Esophagus squamous epithelium (tissue), 5 donors: ENCODE measurements around the gene CTXND1. TPM values are rescaled to one million over a fixed set of nuclear protein-coding genes. Genes with fewer than 3 reads are reported as not detected.

Experiments
- DNase-seq: peaks from one replicate; lab custom pipeline; 2025; lab: John Stamatoyannopoulos, UW
- H3K27ac ChIP-seq, 4 donors: fragments of 200-600 bp; sonication (generic); one replicate each; pipeline ENCODE4 v1.5.1; 2016 to 2019; ENCODE audit warnings: mild to moderate bottlenecking in 1 of 4
- H3K27me3 ChIP-seq, 4 donors: fragments of 200-600 bp; sonication (generic); 1 replicate in 3 of 4; 2 replicates in 1 of 4; pipeline versions ENCODE4 v1.5.1 to v1.6.0; 2017 to 2021; ENCODE audit warnings: antibody characterized with exemption in 1 of 4
- H3K36me3 ChIP-seq, 3 donors: fragments of 200-600 bp; sonication (generic); one replicate each; pipeline ENCODE4 v1.5.1; 2016 to 2019
- H3K4me1 ChIP-seq, 3 donors: fragments of 200-600 bp; sonication (generic); one replicate each; pipeline ENCODE4 v1.5.1; 2017 to 2019
- H3K4me3 ChIP-seq, 4 donors: fragments of 200-600 bp; sonication (generic); 1 replicate in 3 of 4; 2 replicates in 1 of 4; pipeline ENCODE4 v1.5.1; 2016 to 2019; ENCODE audit warnings: mild to moderate bottlenecking in 2 of 4, moderate library complexity in 1 of 4
- H3K9me3 ChIP-seq, 3 donors: fragments of 200-600 bp; sonication (generic); one replicate each; pipeline ENCODE4 v1.5.1; 2016 to 2019
- POLR2A ChIP-seq, 4 donors: fragments of 450-650 bp; IDR thresholded peaks; one replicate each; pipeline ENCODE4 v1.6.1; 2017; ENCODE audit warnings: antibody characterized with exemption in 4 of 4, mild to moderate bottlenecking in 4 of 4, moderate library complexity in 3 of 4
- WGBS, 2 donors: methylation state at CpG; one replicate each; pipeline ENCODE4 v1.1.5; 2018; 5-methylcytosine and 5-hydroxymethylcytosine counted together
- intact Hi-C: fragments of 100-400 bp; cut with DNase I; formaldehyde crosslinking; loops from one replicate; pipeline ENCODE4 v1.15.0; 2022
- total RNA-seq, 4 donors: library from RNA; depleted of rRNA; stranded (reverse); fragments of >200 nt; gene quantifications; one replicate each; pipeline ENCODE4 v1.1.0, GENCODE V29; 2016
- TF ChIP-seq, protein P1 (sequence below), 6 experiments: fragments of 450-650 bp in 4 of 6; fragments of 200-600 bp in 2 of 6; sonication (generic) in 2 of 6; IDR thresholded peaks; one replicate each; pipeline ENCODE4 v1.5.1; 2016 to 2019; ENCODE audit warnings: antibody characterized with exemption in 6 of 6, mild to moderate bottlenecking in 4 of 6, moderate library complexity in 4 of 6
- donor health status: DM: yes; HTN: yes; CAD: no.

CTXND1 gene
- total RNA-seq, 4 donors from 2014 or later = not detected

DNA sequence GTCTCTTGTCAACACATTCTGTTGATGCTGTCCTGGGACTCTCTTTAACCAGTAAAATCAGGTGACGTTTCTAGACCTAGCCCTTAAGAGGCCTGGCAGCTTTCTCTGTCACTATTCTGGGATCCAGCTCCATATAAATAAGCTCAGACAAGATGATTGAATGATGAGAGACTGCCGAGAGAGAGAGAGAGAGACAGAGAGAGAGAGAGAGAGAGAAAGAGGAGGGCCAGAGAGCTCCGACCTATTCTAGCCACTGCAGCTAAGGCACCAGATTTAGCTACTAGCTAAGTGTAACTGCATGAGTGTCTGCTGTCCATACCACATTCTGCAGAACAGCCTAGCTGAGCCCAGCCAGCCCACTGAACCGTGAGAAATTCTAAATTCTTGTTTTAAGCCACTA is 36.1 kb upstream of the CTXND1 start:
- WGBS, 2 donors = 54 to 71% methylated on average over 3 to 4 of the region's 4 CpGs

DNA sequence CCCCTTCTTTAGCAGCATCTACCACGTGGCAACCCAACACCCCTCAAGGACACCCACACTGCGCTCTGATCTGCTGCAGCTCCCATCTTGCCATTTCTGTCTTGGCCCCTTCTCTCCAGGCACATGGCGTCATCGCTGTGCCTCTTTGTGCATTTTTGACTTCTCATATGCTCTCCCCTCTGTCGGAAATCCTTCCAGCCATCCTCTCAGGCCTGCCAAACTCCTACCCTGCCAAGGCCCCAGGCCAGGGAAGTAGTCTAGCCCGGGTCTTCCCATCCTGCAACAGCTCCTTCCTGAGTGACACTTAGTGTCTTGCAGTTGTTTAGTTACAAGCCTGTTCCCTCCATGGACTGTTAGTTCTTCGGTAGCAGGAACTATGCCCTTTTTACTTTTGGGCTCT is 34.0 kb upstream of the CTXND1 start:
- DNase-seq = no peak
- intact Hi-C loops = no loop called here
- TF ChIP-seq, protein P1, sequence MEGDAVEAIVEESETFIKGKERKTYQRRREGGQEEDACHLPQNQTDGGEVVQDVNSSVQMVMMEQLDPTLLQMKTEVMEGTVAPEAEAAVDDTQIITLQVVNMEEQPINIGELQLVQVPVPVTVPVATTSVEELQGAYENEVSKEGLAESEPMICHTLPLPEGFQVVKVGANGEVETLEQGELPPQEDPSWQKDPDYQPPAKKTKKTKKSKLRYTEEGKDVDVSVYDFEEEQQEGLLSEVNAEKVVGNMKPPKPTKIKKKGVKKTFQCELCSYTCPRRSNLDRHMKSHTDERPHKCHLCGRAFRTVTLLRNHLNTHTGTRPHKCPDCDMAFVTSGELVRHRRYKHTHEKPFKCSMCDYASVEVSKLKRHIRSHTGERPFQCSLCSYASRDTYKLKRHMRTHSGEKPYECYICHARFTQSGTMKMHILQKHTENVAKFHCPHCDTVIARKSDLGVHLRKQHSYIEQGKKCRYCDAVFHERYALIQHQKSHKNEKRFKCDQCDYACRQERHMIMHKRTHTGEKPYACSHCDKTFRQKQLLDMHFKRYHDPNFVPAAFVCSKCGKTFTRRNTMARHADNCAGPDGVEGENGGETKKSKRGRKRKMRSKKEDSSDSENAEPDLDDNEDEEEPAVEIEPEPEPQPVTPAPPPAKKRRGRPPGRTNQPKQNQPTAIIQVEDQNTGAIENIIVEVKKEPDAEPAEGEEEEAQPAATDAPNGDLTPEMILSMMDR (IDR thresholded peaks at IDR 0.05) = no peak
- no peak for TF ChIP-seq POLR2A (IDR thresholded peaks at IDR 0.05)
- no peak overlapping the region for H3K4me3 ChIP-seq
- H3K27ac ChIP-seq = no peak overlapping the region
- WGBS, 2 donors = 66 to 72% methylated on average over 7 of the region's 7 CpGs
- no peaks in the 10 kb centered on the region for H3K36me3 ChIP-seq
- peaks cover 0 to 7% (median 0%) of the 10 kb centered on the region in 4 donors for H3K27me3 ChIP-seq
- H3K4me1 ChIP-seq = no peaks in the 10 kb centered on the region
- no peaks in the 10 kb centered on the region for H3K9me3 ChIP-seq

More for the DNA sequence above, 36.1 kb upstream of the CTXND1 start:
- Histone ChIP-seq H3K9me3 (no peaks in the 10 kb centered on the region), H3K4me1 (no peaks in the 10 kb centered on the region), H3K27ac (no peak overlapping the region), H3K4me3 (no peak overlapping the region), H3K36me3 (no peaks in the 10 kb centered on the region), H3K27me3 (peaks cover 0 to 7% (median 0%) of the 10 kb centered on the region in 4 donors)
- TF ChIP-seq, protein P1 (IDR thresholded peaks at IDR 0.05) = no peak
- TF ChIP-seq POLR2A (IDR thresholded peaks at IDR 0.05) = no peak
- intact Hi-C loops = no loop called here
- no peak for DNase-seq

DNA sequence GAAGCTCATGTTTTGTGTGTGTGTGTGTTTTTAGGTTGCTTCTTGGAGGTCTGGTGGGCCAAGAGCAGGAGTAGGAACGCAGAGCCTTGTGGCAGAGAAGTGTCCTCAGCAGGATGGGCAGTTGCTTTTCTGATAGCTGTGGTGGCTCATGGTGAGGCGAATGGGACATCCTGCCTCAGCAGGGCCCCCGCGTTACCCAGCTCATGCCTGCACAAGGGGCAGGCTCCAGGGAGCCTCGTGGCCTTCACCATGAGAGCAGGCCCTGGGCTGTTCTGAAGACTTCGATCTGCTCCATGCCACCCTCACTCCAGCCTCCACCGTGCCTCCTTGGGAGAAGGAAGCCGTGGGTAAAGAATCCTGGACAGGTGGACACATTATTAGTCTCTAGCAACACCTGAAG is 33.4 kb upstream of the CTXND1 start:
- Histone ChIP-seq H3K27me3 (peaks cover 0 to 7% (median 0%) of the 10 kb centered on the region in 4 donors), H3K9me3 (no peaks in the 10 kb centered on the region), H3K4me3 (no peak overlapping the region), H3K27ac (no peak overlapping the region), H3K36me3 (no peaks in the 10 kb centered on the region), H3K4me1 (no peaks in the 10 kb centered on the region)
- intact Hi-C loops = no loop called here
- TF ChIP-seq POLR2A (IDR thresholded peaks at IDR 0.05) = no peak
- TF ChIP-seq, protein P1 (IDR thresholded peaks at IDR 0.05) = no peak
- no peak for DNase-seq
- 72 to 83% methylated on average over 3 to 7 of the region's 8 CpGs for WGBS, 2 donors

DNA sequence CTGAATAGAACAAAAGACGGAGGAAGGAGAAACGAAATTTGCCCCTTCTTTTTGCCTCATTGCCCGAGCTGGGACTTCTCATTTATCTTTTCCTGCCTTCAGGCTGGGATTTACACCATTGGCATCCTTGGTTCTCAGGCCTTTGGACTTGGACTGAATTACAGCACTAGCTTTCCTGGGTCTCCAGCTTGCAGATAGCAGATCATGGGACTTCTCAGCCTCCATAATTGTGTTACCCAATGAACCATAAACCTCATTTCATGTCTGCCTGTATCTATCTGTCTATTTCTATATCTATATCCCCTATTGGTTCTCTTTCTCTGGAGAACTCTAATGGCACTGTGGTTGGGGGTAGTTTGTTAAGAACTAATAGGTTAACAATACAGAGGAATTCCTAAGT is 31.5 kb upstream of the CTXND1 start:
- no peak overlapping the region for H3K27ac ChIP-seq
- DNase-seq = no peak
- no peaks in the 10 kb centered on the region for H3K9me3 ChIP-seq
- H3K4me3 ChIP-seq = no peak overlapping the region
- TF ChIP-seq, protein P1 (IDR thresholded peaks at IDR 0.05) = no peak
- TF ChIP-seq POLR2A (IDR thresholded peaks at IDR 0.05) = no peak
- no peaks in the 10 kb centered on the region for H3K36me3 ChIP-seq
- 56 to 62% methylated on average over 3 of the region's 3 CpGs for WGBS, 2 donors
- intact Hi-C loops = no loop called here
- H3K4me1 ChIP-seq = no peaks in the 10 kb centered on the region
- peaks cover 0 to 7% (median 0%) of the 10 kb centered on the region in 4 donors for H3K27me3 ChIP-seq

DNA sequence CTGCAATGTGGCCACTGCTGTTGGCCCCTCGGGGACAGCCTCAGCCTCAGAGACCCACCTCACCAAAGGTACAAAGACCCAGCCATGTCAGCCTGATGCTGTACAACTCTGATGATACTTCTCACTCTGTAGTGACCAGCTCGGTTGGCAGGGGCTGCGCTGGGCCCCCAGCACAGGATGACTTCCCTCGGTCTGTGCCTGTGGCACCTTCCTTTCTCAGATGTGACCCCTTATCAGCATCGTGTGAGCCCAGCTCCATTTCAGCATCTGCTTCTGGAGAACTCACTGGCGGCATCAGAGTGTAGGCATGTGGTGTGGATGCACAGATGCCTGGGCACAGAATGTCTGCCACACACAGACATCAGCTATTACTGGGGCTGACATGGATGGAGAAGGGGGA is 25.1 kb upstream of the CTXND1 start:
- intact Hi-C loops = no loop called here
- H3K4me1 ChIP-seq = no peaks in the 10 kb centered on the region

More for the DNA sequence above, 25.1 kb upstream of the CTXND1 start:
- WGBS, 2 donors = 81 to 100% methylated on average over 1 to 4 of the region's 6 CpGs
- Histone ChIP-seq H3K36me3 (no peaks in the 10 kb centered on the region), H3K27ac (no peak overlapping the region), H3K9me3 (no peaks in the 10 kb centered on the region), H3K4me3 (no peak overlapping the region), H3K27me3 (peaks cover 0 to 10% (median 0%) of the 10 kb centered on the region in 4 donors)
- DNase-seq = no peak
- no peak for TF ChIP-seq POLR2A (IDR thresholded peaks at IDR 0.05)
- TF ChIP-seq, protein P1 (IDR thresholded peaks at IDR 0.05) = no peak
